ENCODE data around the gene OFD1. TPM values are rescaled to one million over a fixed set of nuclear protein-coding genes. Genes with fewer than 3 reads are reported as not detected.

Gene OFD1
- total and polyA plus RNA-seq, 2 of the 8 experiments (the other 6 are each of a cell fraction or from before 2014, with no cell fraction given), result 8.0 to 23.4 TPM

DNA sequence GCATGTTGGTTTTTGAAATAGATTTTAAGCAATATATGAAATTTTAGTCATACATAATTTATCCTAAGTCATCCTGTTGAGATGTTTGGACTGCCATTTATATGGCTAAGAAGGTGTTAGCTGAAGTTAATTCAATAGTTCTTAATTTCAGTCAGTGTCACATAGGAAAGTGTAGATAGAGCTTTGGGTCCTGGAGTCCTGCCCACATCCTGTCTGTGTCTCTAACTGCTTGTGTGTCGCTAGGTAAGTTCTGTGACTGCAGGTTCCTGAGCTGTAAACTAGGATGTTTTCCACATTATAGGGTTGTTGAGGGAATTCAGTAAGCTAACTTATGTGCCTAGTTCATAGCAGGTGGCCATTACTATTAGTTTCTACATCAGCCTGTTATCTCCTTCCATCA is 20.7 kb downstream of the OFD1 start:
- H2AFZ ChIP-seq (ENCODE audit: low read length), result no peak overlapping the region
- no peak overlapping the region for H4K5ac ChIP-seq (ENCODE audit: insufficient read length, low read depth, low read length)
- no peak overlapping the region for H3K18ac ChIP-seq (ENCODE audit: extremely low read depth, low read length)
- no peak overlapping the region for H4K91ac ChIP-seq (replicated peaks; ENCODE audit: insufficient read length, low read length)
- H2BK5ac ChIP-seq (ENCODE audit: low read depth, low read length), result no peak overlapping the region
- H3K4me2 ChIP-seq (ENCODE audit: insufficient read depth in 1 of 2, low read depth in 2 of 2, low read length in 2 of 2), result no peak overlapping the region
- no peak overlapping the region for H2BK12ac ChIP-seq (ENCODE audit: low read depth, low read length)
- no peak overlapping the region for H3K9ac ChIP-seq (replicated peaks in 1 of 4; ENCODE audit: extremely low read depth in 1 of 4, low read depth in 3 of 4, low read length in 3 of 4)
- peaks cover 0 to 61% (median 16%) of the 10 kb centered on the region in 4 experiments for H3K36me3 ChIP-seq (ENCODE audit: control insufficient read depth in 2 of 4, insufficient read depth in 4 of 4, low read length in 3 of 4)
- no peak overlapping the region for H2BK20ac ChIP-seq (ENCODE audit: low read length)
- H3K79me2 ChIP-seq (ENCODE audit: control insufficient read depth in 1 of 2, insufficient read depth in 2 of 2, low read length in 2 of 2), result no peaks in the 10 kb centered on the region
- no peak overlapping the region for H3K27ac ChIP-seq (ENCODE audit: low read depth, low read length)
- ChIA-PET POLR2A (ENCODE audit: partially characterized antibody) (no interaction called here), CTCF (ENCODE audit: partially characterized antibody) (interaction anchor here (1.5 to 1.7 kb wide), 2 partner anchors 9 to 248 kb away, joined by 4 to 8 read pairs; no protein-coding TSS in a partner anchor)
- H3K4me3 ChIP-seq (ENCODE audit: extremely low read depth in 1 of 4, insufficient read depth in 2 of 4, low read depth in 3 of 4, low read length in 4 of 4), result no peak overlapping the region
- H3K4me1 ChIP-seq (replicated peaks in 1 of 4; ENCODE audit: control insufficient read depth in 3 of 4, insufficient read depth in 4 of 4, low read length in 3 of 4), result peaks cover 0 to 2% (median 0%) of the 10 kb centered on the region in 4 experiments; a peak in 1 of 7 replicates
- H3K14ac ChIP-seq (ENCODE audit: insufficient read length), result no peak overlapping the region
- no peaks in the 10 kb centered on the region for H3K23me2 ChIP-seq (ENCODE audit: low read depth, low read length)
- H3K27me3 ChIP-seq (replicated peaks in 1 of 4; ENCODE audit: control insufficient read depth in 3 of 4, extremely low read depth in 1 of 4, insufficient read depth in 3 of 4, low read length in 3 of 4), result no peaks in the 10 kb centered on the region
- no peaks in the 10 kb centered on the region for H3K9me3 ChIP-seq (ENCODE audit: insufficient read depth in 2 of 2, low read depth in 1 of 2, low read length in 1 of 2)
- no peak overlapping the region for H3K4ac ChIP-seq (replicated peaks; ENCODE audit: insufficient read length, low read depth, low read length)
- no peak overlapping the region for H3K56ac ChIP-seq (replicated peaks; ENCODE audit: insufficient read length, low read depth, low read length)
- H2BK15ac ChIP-seq (ENCODE audit: low read length), result no peak overlapping the region
- no peak overlapping the region for H2AK5ac ChIP-seq (ENCODE audit: low read depth, low read length)
- WGBS, 2 experiments (ENCODE audit: extremely low coverage in 1 of 2, insufficient coverage in 1 of 2, insufficient read length in 1 of 2, insufficient replicate concordance in 2 of 2, low coverage in 1 of 2, low lambda C conversion rate in 2 of 2, missing lambda C conversion rate in 1 of 2), result 85% methylated on average over 1 of the region's 1 CpG; no CpG with 5 or more reads in 1 of the 2 experiments
- no peak overlapping the region for H3K23ac ChIP-seq (ENCODE audit: insufficient read length)
- no peak overlapping the region for H4K8ac ChIP-seq (ENCODE audit: extremely low read depth, insufficient read depth, low read length)
- DNase-seq (ENCODE audit: low read depth in 1 of 2, low spot score in 2 of 2) (no peak), FAIRE-seq (no peak)
- no peaks in the 10 kb centered on the region for H3K79me1 ChIP-seq (ENCODE audit: low read depth, low read length)
- H4K20me1 ChIP-seq (replicated peaks in 1 of 2; ENCODE audit: control insufficient read depth in 1 of 2, insufficient read depth in 2 of 2, low read length in 2 of 2), result no peaks in the 10 kb centered on the region
- no peak overlapping the region for H2BK120ac ChIP-seq (replicated peaks; ENCODE audit: low read depth, low read length)
- TF ChIP-seq CHD1 (IDR thresholded peaks at IDR 0.05; ENCODE audit: low read depth, low read length), result no peak
- TF ChIP-seq, protein P1, sequence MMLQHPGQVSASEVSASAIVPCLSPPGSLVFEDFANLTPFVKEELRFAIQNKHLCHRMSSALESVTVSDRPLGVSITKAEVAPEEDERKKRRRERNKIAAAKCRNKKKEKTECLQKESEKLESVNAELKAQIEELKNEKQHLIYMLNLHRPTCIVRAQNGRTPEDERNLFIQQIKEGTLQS (IDR thresholded peaks at IDR 0.05; ENCODE audit: insufficient read depth, low read depth, low read length), result no peak
- no peak for TF ChIP-seq JUN (IDR thresholded peaks at IDR 0.05; ENCODE audit: low read depth, low read length)
- TF ChIP-seq NRF1 (IDR thresholded peaks at IDR 0.05; ENCODE audit: low read depth, low read length), result no peak
- TF ChIP-seq FOSL1 (IDR thresholded peaks at IDR 0.05; ENCODE audit: insufficient read depth, low read depth, low read length), result no peak
- no peak for TF ChIP-seq GABPA (IDR thresholded peaks at IDR 0.05; ENCODE audit: borderline replicate concordance, insufficient read depth, low read length)
- no peak for TF ChIP-seq RNF2 (IDR thresholded peaks at IDR 0.05; ENCODE audit: borderline replicate concordance, low read depth, low read length, missing control alignments, poor library complexity, severe bottlenecking)
- no peak for TF ChIP-seq TAF1 (IDR thresholded peaks at IDR 0.05; ENCODE audit: low read depth, low read length)
- TF ChIP-seq CREB1 (IDR thresholded peaks at IDR 0.05), result no peak
- TF ChIP-seq CBX8 (IDR thresholded peaks at IDR 0.05; ENCODE audit: borderline replicate concordance, low read depth, low read length), result no peak
- TF ChIP-seq TCF12 (IDR thresholded peaks at IDR 0.05; ENCODE audit: low read depth, low read length), result no peak
- TF ChIP-seq ZNF274 (IDR thresholded peaks at IDR 0.05; ENCODE audit: borderline replicate concordance, extremely low read depth, low read length), result no peak
- TF ChIP-seq E2F6 (IDR thresholded peaks at IDR 0.05), result no peak
- TF ChIP-seq CBX5 (IDR thresholded peaks at IDR 0.05; ENCODE audit: low read depth, low read length), result no peak

Data from H1 (cell line).